ENCODE data around the gene RAB8B.

The RAB8B gene

GRCh38 chr15:63292771-63293170 is 103.4 kb downstream of the RAB8B start:
- DNase-seq, result no peak
- Histone ChIP-seq H3K9me2 (replicated peaks; ENCODE audit: insufficient read depth, low read length) (no peaks in the 10 kb centered on the region), H3K36me3 (replicated peaks; ENCODE audit: insufficient read depth, low read length) (no peaks in the 10 kb centered on the region), H3K4me3 (ENCODE audit: low read length) (no peak overlapping the region), H3K79me2 (ENCODE audit: low read length) (no peaks in the 10 kb centered on the region), H3K4me2 (ENCODE audit: low read depth, low read length) (no peak overlapping the region), H3K27ac (ENCODE audit: low read length) (no peak overlapping the region), H3F3A (ENCODE audit: insufficient read depth, low read length) (no peaks in the 10 kb centered on the region), H4K20me1 (ENCODE audit: insufficient read depth, low read length) (no peaks in the 10 kb centered on the region), H3K4me1 (ENCODE audit: low read length) (no peaks in the 10 kb centered on the region), H3K9me3 (replicated peaks; ENCODE audit: insufficient read depth, low read length) (no peaks in the 10 kb centered on the region), H3K27me3 (replicated peaks; ENCODE audit: insufficient read depth, low read length) (no peaks in the 10 kb centered on the region), H2AFZ (ENCODE audit: low read length) (no peak overlapping the region), H3K9ac (ENCODE audit: low read length) (no peak overlapping the region)
- TF ChIP-seq EZH2 (optimal IDR thresholded peaks at IDR 0.05; ENCODE audit: low read depth, low read length) (no peak), CTCF (IDR thresholded peaks at IDR 0.05; ENCODE audit: low read length) (no peak), EZH2phosphoT487 (IDR thresholded peaks at IDR 0.05; ENCODE audit: low read length) (no peak)

- H3K27ac ChIP-seq (ENCODE audit: low read length), result no peak overlapping the region
- no peaks in the 10 kb centered on the region for H3K9me3 ChIP-seq (replicated peaks; ENCODE audit: insufficient read depth, low read length)
- no peak for DNase-seq
- no peaks in the 10 kb centered on the region for H3K4me1 ChIP-seq (ENCODE audit: low read length)
- no peaks in the 10 kb centered on the region for H3K9me2 ChIP-seq (replicated peaks; ENCODE audit: insufficient read depth, low read length)
- H3F3A ChIP-seq (ENCODE audit: insufficient read depth, low read length), result no peaks in the 10 kb centered on the region
- H3K79me2 ChIP-seq (ENCODE audit: low read length), result no peaks in the 10 kb centered on the region
- no peaks in the 10 kb centered on the region for H3K36me3 ChIP-seq (replicated peaks; ENCODE audit: insufficient read depth, low read length)
- no peak overlapping the region for H2AFZ ChIP-seq (ENCODE audit: low read length)
- no peak for TF ChIP-seq EZH2phosphoT487 (IDR thresholded peaks at IDR 0.05; ENCODE audit: low read length)
- TF ChIP-seq CTCF (IDR thresholded peaks at IDR 0.05; ENCODE audit: low read length), result no peak
- no peak for TF ChIP-seq EZH2 (optimal IDR thresholded peaks at IDR 0.05; ENCODE audit: low read depth, low read length)
- H3K27me3 ChIP-seq (replicated peaks; ENCODE audit: insufficient read depth, low read length), result no peaks in the 10 kb centered on the region
- no peak overlapping the region for H3K4me3 ChIP-seq (ENCODE audit: low read length)
- no peaks in the 10 kb centered on the region for H4K20me1 ChIP-seq (ENCODE audit: insufficient read depth, low read length)
- no peak overlapping the region for H3K9ac ChIP-seq (ENCODE audit: low read length)
- H3K4me2 ChIP-seq (ENCODE audit: low read depth, low read length), result no peak overlapping the region
Observed at GRCh38 chr15:63294359-63294758, 105.0 kb downstream of the RAB8B start.

GRCh38 chr15:63295341-63295740 is 105.9 kb downstream of the RAB8B start:
- Histone ChIP-seq H3K4me3 (ENCODE audit: low read length) (no peak overlapping the region), H4K20me1 (ENCODE audit: insufficient read depth, low read length) (no peaks in the 10 kb centered on the region), H3K4me1 (ENCODE audit: low read length) (no peaks in the 10 kb centered on the region), H3K27me3 (replicated peaks; ENCODE audit: insufficient read depth, low read length) (no peaks in the 10 kb centered on the region), H2AFZ (ENCODE audit: low read length) (no peak overlapping the region), H3K9me3 (replicated peaks; ENCODE audit: insufficient read depth, low read length) (no peaks in the 10 kb centered on the region), H3K79me2 (ENCODE audit: low read length) (no peaks in the 10 kb centered on the region), H3K9me2 (replicated peaks; ENCODE audit: insufficient read depth, low read length) (no peaks in the 10 kb centered on the region), H3K4me2 (ENCODE audit: low read depth, low read length) (no peak overlapping the region), H3K36me3 (replicated peaks; ENCODE audit: insufficient read depth, low read length) (no peaks in the 10 kb centered on the region), H3F3A (ENCODE audit: insufficient read depth, low read length) (no peaks in the 10 kb centered on the region), H3K27ac (ENCODE audit: low read length) (no peak overlapping the region), H3K9ac (ENCODE audit: low read length) (no peak overlapping the region)
- TF ChIP-seq EZH2phosphoT487 (IDR thresholded peaks at IDR 0.05; ENCODE audit: low read length) (no peak), CTCF (IDR thresholded peaks at IDR 0.05; ENCODE audit: low read length) (no peak), EZH2 (optimal IDR thresholded peaks at IDR 0.05; ENCODE audit: low read depth, low read length) (no peak)
- DNase-seq, result no peak

Measured in MM.1S (cell line).